ENCODE measurements around the gene RASGRF1. TPM values are rescaled to one million over a fixed set of nuclear protein-coding genes. Genes with fewer than 3 reads are reported as not detected.

Gene RASGRF1
- total RNA-seq, 1 experiment from 2014 or later: 0.59 TPM

DNA sequence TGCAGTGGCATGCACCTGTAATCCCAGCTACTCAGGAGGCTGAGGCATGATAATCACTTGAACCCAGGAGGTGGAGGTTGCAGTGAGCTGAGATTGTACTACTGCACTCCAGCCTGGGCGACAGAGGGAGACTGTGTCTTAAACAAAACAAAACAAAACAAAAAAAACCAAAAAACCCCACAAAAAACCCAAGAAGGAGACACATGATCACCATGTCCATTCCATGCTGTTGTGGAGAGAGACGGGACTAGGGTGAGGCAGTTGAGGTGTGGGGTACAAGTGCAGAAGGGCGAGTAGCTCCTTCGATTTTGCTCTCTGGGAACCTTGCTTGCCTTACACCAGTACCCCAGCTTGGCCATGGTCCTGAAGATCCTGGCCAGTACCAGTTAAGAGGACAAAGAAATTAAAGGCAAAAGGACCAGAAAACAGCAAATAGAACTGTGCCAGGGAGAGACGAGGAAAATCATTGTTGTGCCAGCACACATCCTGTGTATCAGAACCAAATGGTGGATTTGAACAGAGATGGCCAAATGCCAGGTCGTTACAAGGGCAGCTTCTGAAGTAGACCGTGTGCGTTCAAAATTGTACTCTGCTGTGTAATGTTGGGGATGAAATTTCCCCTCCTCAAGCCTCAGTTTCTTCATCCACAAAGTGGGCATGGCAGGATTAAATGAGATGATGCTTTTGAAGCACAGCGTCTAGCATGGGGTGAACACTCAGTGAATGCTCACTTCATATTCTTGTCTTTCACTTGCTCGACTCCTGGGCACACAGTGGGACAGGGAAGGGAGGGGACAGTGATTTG lies 102.8 kb downstream of the RASGRF1 start:
- Histone ChIP-seq H3K27ac (ENCODE audit: low read length) (peak overlapping the region; percentile 41), H3K36me3 (ENCODE audit: control insufficient read depth, insufficient read depth, low read length) (no peaks in the 10 kb centered on the region), H3K4me1 (ENCODE audit: control insufficient read depth, insufficient read depth, low read length) (peaks cover 9% of the 10 kb centered on the region), H3K27me3 (ENCODE audit: control insufficient read depth, insufficient read depth, low read length) (no peaks in the 10 kb centered on the region), H3K9me3 (ENCODE audit: control insufficient read depth, insufficient read depth, low read depth, low read length) (no peaks in the 10 kb centered on the region), H3K4me3 (ENCODE audit: low read depth in 2 of 2, low read length in 2 of 2) (no peak overlapping the region)
- ATAC-seq (peak; percentile 37), DNase-seq (ENCODE audit: low read depth, low spot score) (no peak)
- no peak for TF ChIP-seq SIN3A (IDR thresholded peaks at IDR 0.05; ENCODE audit: borderline replicate concordance, insufficient read depth, low read depth, low read length)
- TF ChIP-seq POLR2AphosphoS5 (IDR thresholded peaks at IDR 0.05; ENCODE audit: low read depth, low read length): no peak
- TF ChIP-seq, protein P1, sequence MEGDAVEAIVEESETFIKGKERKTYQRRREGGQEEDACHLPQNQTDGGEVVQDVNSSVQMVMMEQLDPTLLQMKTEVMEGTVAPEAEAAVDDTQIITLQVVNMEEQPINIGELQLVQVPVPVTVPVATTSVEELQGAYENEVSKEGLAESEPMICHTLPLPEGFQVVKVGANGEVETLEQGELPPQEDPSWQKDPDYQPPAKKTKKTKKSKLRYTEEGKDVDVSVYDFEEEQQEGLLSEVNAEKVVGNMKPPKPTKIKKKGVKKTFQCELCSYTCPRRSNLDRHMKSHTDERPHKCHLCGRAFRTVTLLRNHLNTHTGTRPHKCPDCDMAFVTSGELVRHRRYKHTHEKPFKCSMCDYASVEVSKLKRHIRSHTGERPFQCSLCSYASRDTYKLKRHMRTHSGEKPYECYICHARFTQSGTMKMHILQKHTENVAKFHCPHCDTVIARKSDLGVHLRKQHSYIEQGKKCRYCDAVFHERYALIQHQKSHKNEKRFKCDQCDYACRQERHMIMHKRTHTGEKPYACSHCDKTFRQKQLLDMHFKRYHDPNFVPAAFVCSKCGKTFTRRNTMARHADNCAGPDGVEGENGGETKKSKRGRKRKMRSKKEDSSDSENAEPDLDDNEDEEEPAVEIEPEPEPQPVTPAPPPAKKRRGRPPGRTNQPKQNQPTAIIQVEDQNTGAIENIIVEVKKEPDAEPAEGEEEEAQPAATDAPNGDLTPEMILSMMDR (IDR thresholded peaks at IDR 0.05): no peak
- TF ChIP-seq, protein P2, sequence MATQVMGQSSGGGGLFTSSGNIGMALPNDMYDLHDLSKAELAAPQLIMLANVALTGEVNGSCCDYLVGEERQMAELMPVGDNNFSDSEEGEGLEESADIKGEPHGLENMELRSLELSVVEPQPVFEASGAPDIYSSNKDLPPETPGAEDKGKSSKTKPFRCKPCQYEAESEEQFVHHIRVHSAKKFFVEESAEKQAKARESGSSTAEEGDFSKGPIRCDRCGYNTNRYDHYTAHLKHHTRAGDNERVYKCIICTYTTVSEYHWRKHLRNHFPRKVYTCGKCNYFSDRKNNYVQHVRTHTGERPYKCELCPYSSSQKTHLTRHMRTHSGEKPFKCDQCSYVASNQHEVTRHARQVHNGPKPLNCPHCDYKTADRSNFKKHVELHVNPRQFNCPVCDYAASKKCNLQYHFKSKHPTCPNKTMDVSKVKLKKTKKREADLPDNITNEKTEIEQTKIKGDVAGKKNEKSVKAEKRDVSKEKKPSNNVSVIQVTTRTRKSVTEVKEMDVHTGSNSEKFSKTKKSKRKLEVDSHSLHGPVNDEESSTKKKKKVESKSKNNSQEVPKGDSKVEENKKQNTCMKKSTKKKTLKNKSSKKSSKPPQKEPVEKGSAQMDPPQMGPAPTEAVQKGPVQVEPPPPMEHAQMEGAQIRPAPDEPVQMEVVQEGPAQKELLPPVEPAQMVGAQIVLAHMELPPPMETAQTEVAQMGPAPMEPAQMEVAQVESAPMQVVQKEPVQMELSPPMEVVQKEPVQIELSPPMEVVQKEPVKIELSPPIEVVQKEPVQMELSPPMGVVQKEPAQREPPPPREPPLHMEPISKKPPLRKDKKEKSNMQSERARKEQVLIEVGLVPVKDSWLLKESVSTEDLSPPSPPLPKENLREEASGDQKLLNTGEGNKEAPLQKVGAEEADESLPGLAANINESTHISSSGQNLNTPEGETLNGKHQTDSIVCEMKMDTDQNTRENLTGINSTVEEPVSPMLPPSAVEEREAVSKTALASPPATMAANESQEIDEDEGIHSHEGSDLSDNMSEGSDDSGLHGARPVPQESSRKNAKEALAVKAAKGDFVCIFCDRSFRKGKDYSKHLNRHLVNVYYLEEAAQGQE (IDR thresholded peaks at IDR 0.05; ENCODE audit: insufficient read depth in 1 of 2, low read depth in 2 of 2, low read length in 1 of 2): no peak
- no peak for TF ChIP-seq TCF7L2 (IDR thresholded peaks at IDR 0.05; ENCODE audit: low read depth, low read length)
- in situ Hi-C loops (cut with HindIII; ENCODE audit: low pct_unique_long_range_greater_than_20kb, low sequenced_read_pairs): no loop called here
- intact Hi-C loops (cut with micrococcal nuclease; ENCODE audit: unreplicated experiment): no loop called here
- CTCF ChIA-PET: no interaction called here
- POLR2A ChIA-PET: interaction anchor here (0.7 kb wide), 1 partner anchor 11 kb away, joined by 11 read pairs; no protein-coding TSS in a partner anchor
- no TSS peak for BruUV-seq (replicated peaks)

DNA sequence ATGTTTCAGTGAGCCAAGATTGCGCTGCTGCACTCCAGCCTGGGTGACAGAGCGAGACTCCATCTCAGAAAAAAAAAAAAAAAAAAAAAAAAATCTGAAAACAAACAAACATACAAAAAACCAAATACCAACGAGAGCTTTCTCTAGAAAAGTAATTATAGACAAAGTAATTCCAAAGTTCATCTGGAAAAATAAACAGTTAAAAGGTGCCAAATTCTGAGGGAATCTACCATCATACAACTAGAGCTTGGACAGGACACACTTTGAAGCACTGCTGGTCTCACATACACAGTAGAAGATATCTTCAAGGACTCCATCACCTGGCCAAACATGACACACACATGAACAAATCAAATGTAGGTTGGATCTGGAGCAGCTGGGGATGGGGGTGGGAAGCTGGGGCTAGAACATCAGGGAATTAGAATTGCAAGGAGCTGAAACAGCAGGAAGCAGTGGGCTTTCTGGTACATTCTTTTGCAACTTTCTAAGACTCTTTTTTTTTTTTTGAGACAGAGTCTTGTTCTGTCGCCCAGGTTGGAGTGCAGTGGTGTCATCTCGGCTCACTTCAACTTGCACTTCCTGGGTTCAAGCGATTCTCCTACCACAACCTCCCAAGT lies 104.6 kb downstream of the RASGRF1 start:
- H3K4me3 ChIP-seq (ENCODE audit: low read depth in 2 of 2, low read length in 2 of 2): no peak overlapping the region
- intact Hi-C loops (cut with micrococcal nuclease; ENCODE audit: unreplicated experiment): no loop called here
- in situ Hi-C loops (cut with HindIII; ENCODE audit: low pct_unique_long_range_greater_than_20kb, low sequenced_read_pairs): no loop called here
- H3K9me3 ChIP-seq (ENCODE audit: control insufficient read depth, insufficient read depth, low read depth, low read length): no peaks in the 10 kb centered on the region
- H3K36me3 ChIP-seq (ENCODE audit: control insufficient read depth, insufficient read depth, low read length): no peaks in the 10 kb centered on the region
- ChIA-PET CTCF (interaction anchor here (0.6 to 0.7 kb wide), 4 partner anchors 9 to 876 kb away, joined by 3 to 6 read pairs (median 4); no protein-coding TSS in a partner anchor), POLR2A (interaction anchor here (0.6 kb wide), 1 partner anchor 147 kb away, joined by 6 read pairs; no protein-coding TSS in a partner anchor)
- DNase-seq (ENCODE audit: low read depth, low spot score): no peak
- BruUV-seq (replicated peaks): no TSS peak
- H3K27ac ChIP-seq (ENCODE audit: low read length): no peak overlapping the region
- no peak for ATAC-seq
- H3K4me1 ChIP-seq (ENCODE audit: control insufficient read depth, insufficient read depth, low read length): peaks cover 9% of the 10 kb centered on the region
- H3K27me3 ChIP-seq (ENCODE audit: control insufficient read depth, insufficient read depth, low read length): no peaks in the 10 kb centered on the region
- TF ChIP-seq TCF7L2 (IDR thresholded peaks at IDR 0.05; ENCODE audit: low read depth, low read length) (no peak), POLR2AphosphoS5 (IDR thresholded peaks at IDR 0.05; ENCODE audit: low read depth, low read length) (no peak), SIN3A (IDR thresholded peaks at IDR 0.05; ENCODE audit: borderline replicate concordance, insufficient read depth, low read depth, low read length) (no peak)
- TF ChIP-seq, protein P2 (IDR thresholded peaks at IDR 0.05; ENCODE audit: insufficient read depth in 1 of 2, low read depth in 2 of 2, low read length in 1 of 2): no peak
- TF ChIP-seq, protein P1 (IDR thresholded peaks at IDR 0.05): no peak

Measured in Panc1 (cell line).